Amniotic stem cell (primary cell): ENCODE measurements around the gene HELZ2.

ENCODE experiments used
- DNase-seq: peaks from one replicate; lab custom pipeline; 2025; lab: John Stamatoyannopoulos, UW

Gene HELZ2

GRCh38 chr20:63553251-63553932, 20.6 kb downstream of the HELZ2 start:
- peak; percentile 63 for DNase-seq

- DNase-seq: no peak
Measured at GRCh38 chr20:63552481-63553249, 21.4 kb downstream of the HELZ2 start.

DNA sequence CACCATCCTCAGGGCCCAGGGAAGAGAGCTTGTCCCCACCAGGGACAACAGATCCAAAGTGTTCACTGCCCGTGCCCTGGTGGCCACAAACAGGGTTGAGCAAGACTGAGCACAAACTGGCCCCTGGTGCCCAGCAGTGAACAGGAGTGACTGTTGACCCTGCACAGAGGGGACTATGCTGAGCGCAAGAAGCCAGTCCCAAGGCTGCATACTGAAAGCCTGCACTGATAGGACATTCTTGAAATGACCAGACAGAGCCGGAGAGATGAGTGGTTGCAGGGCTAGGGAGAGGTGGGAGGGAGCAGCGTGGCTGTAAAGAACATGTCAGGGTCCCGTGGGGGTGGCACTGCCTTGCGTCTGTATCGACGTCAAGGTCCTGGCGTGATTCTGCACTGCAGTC, 23.0 kb downstream of the HELZ2 start:
- DNase-seq: no peak

DNA sequence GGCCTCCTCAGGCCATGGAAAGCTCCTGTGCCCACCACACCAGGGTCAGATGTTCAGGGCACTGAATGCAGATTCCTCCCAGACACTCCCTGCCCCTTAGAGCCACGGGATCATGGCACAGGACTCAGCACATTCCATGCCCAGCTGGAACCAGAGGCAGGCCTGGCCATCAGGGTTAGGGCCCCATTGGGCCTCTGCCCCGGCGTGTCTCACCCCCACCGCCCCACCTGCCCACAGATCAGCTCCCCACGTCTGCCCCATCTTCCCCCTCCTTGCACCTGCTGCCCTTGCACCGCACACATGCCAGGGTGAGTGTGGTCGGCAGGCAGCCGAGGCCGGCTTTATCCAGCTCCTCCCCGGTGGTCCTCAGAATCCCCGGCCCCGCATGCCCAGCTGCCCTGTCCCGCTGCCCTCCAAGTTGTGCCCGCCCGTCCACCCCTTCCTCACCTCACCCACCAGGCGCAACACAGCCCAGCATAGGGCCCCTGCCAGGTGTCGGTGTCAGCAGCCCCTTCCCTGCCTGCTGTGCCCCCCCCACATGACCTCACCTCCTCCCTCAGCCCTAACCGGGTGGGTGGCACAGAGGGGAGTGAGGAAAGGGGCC, 24.3 kb downstream of the HELZ2 start:
- DNase-seq: no peak

GRCh38 chr20:63549019-63549418, 25.0 kb downstream of the HELZ2 start:
- no peak for DNase-seq

DNA sequence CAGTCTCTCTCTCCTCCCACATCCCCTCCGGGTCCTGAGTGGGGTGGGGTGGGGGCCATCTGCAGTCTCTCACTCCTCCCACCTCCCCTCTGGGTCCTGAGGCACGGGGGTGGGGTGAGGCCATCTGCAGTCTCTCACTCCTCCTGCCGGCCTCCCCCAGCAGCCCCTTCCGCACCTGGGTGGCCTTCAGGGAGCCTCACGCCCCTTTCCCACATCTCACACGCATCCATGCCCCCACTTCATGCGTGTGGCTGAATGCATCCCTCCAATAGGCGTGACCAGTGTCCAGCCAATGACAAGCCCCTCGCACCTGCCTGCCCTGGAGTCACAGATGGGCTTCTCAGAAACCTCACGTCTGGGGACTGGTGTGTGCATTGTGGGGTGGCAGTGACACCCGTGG, 25.5 kb downstream of the HELZ2 start:
- no peak for DNase-seq

DNA sequence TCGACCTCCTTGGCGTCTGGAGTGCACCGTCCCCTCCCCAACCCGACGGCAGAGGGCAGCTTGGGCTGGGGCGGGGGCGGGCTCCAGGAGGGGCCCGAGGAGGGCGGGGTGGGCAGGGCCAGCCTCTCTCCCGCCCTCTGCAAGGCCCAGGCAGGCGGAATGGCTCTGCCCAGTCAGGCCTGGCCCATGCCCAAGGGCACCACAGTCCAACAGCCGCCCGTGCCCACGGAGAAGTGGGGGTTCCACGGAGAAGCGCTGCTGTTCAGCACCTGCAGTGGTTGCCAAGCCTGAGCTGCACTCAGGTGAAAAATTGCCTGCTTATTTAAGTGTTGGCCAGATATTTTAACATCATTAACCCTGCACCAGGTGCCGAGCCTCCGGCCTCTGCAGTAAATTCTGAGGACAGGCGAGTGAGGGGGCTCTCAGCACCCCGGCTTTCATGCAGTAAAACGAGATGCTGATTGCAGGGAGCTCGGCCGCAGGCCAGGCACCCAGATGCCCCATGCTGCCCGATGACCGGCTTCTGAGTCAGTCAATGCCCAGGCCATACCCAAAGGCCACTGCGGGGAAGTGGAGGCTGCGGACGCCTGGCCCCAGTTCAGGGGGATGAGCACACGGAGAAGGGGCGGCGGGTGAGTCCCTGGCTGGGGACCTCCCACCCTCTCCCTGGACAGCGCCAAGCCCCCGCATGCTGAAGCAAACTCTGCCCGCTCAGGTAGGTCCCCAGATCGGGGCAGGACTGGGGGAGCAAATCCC, 26.1 kb downstream of the HELZ2 start, which contains the start of gene SRMS:
Gene SRMS (minus strand): TSS at position 25 of the 756 bp plus-strand sequence. CDS start 286 bp downstream, outside the sequence.
- no peak for DNase-seq

DNA sequence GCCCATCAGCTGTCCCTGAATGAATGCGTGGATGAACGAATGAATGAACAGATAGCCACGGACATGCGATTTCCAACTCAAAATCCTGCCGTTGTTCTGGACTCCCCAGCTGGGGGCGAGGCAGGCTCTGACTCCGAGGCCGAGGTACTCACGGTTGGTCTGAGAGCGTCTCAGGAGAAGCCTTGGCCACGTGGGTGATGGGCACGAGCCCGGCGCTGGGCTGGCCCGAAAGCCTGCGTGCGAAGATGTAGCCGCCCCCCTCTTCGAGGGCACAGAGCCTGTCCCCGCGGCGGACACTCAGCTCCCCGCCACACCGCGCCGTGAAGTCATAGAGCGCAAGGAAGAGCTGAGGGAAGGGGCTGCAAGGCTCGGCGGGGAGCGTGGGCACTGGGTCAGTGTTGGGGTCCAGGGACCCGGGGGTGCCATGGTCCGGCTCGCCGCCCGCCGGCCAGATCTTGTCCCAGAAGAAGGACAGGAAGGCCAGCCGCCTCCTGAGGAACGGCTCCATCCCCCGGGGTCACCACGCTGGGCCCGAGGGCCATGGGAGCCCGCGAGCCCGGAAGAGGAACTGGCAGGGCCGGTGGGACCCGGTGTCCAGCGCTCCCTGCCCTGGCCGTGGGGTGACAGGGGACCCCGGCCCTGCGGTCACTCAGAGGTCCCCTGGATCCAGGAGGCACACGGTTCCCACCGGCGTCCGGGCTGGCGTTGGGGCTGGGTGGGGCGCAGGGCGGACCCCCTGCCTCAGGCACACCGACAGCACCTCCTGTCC, 26.9 kb downstream of the HELZ2 start:
- no peak for DNase-seq

DNA sequence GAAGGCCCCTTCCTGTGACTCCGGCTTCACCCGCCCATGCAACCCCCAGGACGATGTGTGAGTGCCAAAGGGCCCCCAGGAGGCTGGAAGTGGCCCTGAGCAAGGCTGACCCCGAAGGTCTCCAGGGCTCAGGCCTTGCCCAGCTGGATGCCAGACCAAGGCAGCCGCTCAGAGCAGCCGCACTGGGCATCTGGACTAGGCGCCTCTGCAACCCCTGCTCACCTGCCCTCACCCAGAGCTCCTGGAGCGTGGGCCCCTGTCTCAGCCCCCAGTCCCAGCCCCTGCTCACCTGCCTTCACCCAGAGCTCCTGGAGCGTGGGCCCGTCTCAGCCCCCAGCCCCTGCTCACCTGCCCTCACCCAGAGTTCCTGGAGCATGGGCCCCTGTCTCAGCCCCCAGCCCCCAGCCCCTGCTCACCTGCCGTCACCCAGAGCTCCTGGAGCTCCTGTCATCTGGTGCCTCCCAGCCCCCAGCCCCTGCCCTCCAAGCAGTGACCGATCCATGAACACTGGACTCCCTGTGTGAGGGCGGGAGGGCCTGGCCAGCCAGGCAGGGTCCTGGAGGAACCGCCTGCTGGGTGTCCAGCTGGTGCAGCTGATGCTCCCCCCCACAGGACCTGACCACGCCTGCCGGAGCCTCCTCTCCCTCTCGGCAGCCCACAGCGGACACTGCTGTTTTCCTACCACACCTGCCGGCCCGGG, 27.6 kb downstream of the HELZ2 start:
- DNase-seq: no peak

- DNase-seq: no peak
Measured at GRCh38 chr20:63545814-63546213, 28.2 kb downstream of the HELZ2 start.

DNA sequence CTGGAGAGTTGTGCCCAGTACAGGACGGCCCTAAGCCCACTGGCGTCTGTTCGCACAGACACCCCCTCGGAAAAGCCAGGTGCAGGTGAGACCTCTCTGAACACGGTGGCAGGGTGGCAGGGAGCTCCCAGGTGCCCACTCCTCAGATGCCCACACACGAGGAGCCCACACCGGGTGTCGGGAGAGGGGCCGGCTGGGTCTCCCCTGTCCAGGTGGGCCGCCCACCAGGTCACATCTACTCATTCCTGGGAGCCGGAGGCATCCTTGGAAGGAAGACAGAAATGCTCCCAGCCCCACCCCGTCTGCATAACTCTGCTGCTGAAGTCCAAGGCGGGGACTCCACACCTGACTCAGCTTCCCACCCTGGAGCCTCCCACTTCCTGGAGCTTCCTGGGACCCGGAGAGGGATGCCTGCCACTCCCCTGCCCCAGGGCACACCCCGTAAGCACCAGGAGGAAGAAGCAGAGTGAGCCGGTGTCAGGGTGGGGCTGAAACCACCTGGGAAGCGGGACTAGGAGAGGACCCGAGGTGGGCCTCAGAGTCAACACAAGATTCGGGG, 29.0 kb downstream of the HELZ2 start:
- DNase-seq: no peak

DNA sequence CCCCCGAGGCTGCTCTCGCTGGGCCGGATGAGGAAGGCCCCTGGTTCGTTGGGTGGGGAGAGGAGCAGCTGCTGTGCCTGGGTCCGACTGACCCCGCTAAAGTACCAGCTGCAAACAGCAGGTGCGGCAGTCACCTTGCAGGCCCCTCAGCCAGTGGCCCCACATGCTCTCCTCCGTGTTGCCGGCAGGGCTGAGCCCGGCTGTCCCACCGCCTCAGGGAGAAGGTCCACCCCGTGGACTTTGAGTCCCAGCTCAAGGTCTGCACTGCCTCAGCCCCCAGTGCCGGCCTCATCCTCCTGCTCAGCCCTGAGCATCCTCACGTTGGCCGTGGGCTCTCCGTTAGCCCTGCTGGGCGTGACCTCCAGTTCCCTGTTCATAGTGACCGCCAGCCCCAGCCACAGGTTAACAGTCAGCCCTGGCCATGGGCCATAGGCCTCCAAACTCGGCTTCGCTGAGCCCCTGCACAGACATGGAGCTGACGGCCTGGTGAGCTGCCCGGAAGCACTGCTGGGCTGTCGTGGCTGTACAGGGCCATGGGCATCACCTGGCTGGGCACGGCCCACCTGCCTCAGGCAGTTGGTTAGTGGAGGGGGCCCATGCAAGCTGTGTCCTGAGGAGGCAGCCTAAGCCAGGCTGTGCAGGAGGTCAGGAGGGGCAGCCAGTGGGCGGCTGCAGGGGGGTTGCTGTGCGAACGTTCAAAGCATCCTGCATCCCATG, 29.6 kb downstream of the HELZ2 start:
- no peak for DNase-seq

DNA sequence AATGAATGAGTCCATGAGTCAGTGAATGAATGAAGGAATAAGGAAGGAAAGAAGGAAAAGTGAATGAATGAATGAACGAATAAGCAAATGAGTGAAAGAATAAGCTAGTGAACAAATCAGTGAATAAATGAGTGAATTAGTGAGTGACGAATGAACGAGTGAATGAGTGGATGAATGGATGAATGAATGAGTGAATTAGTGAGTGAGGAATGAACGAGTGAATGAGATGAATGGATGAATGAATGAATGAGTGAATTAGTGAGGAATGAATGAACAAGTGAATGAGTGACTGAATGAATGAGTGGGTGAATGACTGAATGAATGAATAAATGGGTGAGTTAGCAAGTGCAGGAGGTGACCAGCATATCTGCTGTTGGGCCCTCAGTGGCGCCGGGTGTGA, 30.3 kb downstream of the HELZ2 start:
- no peak for DNase-seq

- DNase-seq: no peak
Measured at GRCh38 chr20:63543131-63543530, 30.9 kb downstream of the HELZ2 start.

- no peak for DNase-seq
Measured at GRCh38 chr20:63542696-63543095, 31.3 kb downstream of the HELZ2 start.

- DNase-seq: no peak
Measured at GRCh38 chr20:63542031-63542559, 31.9 kb downstream of the HELZ2 start.

GRCh38 chr20:63541371-63541770, 32.7 kb downstream of the HELZ2 start:
- no peak for DNase-seq

DNA sequence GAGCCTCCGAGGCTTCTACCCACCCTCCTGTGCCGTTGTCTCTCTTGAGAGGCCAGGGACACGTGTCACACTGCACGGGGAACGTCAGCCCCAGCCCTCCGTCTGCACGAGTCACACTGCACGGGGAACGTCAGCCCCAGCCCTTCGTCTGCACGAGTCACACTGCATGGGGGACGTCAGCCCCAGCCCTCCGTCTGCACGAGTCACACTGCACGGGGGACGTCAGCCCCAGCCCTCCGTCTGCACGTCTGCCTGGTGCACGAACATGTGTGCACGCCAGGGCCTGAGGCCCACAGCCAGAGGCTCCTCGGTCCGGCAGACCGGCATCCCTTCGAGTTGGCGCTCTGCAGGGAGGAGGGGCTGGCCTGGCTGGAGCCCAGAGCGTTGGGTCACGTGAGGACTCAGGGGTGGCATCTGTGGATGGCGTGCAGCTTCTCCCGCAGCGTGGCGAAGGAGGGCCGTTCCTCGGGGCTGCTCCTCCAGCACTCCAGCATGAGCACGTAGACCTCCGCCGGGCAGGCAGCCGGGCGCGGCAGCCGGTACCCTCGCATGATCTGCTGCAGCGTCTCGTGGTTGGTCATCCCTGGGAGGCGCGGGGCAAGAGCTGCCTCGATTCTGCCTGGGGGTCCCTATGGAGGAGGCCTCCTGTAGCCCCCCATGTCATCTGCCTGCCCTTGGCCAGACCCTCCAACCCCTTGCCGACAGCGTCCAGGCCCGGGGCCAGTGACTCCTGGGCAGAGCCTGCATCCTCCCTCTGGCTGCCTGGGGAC, 33.4 kb downstream of the HELZ2 start:
- DNase-seq: no peak
